GM18499 (cell line): ENCODE results near the gene PRR12.

Source experiments
- ATAC-seq: cut with Tn5 transposase; IDR thresholded peaks from one replicate; pipeline ENCODE4 v1.9.1; 2021; ENCODE audit warnings: moderate number of reproducible peaks; ENCODE audit not compliant: insufficient read depth, unreplicated experiment

Gene PRR12, protein sequence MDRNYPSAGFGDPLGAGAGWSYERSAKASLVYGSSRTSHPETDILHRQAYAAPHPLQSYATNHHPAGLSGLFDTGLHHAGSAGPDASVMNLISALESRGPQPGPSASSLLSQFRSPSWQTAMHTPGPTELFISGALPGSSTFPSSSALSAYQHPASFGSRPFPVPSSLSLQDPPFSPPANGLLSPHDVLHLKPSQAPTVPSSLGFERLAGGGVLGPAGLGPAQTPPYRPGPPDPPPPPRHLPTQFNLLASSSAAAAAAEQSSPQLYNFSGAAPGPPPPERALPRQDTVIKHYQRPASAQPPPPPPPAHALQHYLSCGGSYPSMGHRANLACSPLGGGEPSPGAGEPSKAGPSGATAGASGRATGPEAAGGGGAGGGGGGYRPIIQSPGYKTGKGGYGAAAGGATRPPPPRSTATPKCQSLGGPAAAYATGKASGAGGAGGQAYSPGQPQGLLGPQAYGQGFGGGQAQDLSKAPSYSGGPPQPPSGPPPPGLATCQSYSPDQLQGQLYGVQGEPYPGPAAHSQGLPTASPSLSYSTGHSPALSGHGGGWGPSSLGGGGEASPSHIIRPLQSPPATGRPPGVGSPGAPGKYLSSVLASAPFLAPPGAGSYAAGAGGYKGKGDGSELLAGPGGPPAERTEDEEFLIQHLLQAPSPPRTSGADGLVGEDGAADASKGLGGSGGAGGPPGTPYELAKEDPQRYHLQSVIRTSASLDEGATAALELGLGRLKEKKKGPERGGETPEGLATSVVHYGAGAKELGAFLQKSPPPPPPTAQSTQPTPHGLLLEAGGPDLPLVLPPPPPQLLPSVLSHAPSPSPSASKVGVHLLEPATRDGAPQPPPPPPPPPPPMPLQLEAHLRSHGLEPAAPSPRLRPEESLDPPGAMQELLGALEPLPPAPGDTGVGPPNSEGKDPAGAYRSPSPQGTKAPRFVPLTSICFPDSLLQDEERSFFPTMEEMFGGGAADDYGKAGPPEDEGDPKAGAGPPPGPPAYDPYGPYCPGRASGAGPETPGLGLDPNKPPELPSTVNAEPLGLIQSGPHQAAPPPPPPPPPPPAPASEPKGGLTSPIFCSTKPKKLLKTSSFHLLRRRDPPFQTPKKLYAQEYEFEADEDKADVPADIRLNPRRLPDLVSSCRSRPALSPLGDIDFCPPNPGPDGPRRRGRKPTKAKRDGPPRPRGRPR (N-terminal part only)

DNA sequence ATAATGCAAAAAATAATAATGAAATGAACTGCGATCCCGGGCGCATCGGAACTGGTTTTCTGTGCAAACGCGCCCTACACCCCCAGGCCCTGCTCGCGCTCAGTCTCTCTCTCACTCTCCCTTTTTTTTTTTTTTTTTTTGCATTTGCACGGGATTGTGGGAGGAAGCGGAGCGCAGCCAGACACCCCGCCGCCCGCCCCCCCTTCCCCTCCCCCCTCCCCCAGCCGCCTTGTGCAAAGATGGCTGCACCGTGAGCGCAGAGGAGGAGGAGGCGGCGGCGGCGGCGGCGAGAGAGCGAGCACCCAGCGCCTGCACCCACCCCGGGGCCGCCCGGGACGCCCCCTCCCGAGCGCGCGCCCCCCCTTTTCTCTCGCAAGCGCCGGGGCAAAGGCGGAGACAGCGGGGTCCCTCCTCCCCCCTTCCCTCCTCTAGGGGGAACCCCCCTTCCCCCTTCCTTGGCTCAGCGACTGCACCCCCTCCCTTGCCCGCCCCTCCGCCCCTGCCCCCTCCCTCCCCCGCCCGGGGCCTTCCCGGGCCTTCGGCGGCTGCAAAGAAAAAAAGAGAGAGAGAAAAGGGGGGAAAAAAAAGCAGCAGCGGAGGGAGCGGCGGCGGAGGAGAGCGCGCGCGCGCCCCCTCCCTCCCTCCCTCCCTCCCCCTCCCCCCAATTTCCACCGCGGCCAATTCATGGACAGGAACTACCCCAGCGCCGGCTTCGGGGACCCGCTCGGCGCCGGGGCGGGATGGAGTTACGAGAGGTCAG, at the start of gene PRR12:
TSS of gene PRR12 (plus strand) at position 212 of the 760 bp plus-strand sequence. CDS start at position 685, 473 bp downstream.
- ATAC-seq: no peak

- ATAC-seq: no peak
These were observed 49.1 kb upstream of the PRR12 start for GRCh38 chr19:49541914-49542313.

DNA sequence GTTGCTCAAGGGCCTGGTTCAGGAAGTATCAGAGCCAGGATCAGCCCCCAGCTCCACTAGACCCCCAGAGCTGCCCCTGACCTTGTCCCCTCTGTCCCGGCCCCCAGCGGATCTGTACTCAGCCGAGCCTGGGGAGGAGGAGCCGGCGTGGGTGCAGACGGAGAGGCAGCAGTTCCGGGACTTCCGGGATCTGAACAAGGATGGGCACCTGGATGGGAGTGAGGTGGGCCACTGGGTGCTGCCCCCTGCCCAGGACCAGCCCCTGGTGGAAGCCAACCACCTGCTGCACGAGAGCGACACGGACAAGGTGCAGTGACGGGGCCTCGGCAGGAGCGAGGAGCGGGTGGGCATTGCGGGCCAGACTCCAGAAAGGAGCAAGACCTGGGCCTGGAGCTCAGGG, 48.5 kb upstream of the PRR12 start:
- no peak for ATAC-seq

DNA sequence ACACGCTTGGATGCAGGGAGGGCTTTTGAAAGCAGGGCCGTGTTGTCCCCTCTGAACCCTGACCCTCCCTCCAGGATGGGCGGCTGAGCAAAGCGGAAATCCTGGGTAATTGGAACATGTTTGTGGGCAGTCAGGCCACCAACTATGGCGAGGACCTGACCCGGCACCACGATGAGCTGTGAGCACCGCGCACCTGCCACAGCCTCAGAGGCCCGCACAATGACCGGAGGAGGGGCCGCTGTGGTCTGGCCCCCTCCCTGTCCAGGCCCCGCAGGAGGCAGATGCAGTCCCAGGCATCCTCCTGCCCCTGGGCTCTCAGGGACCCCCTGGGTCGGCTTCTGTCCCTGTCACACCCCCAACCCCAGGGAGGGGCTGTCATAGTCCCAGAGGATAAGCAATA, 48.0 kb upstream of the PRR12 start:
- ATAC-seq: no peak

GRCh38 chr19:49544154-49544553, 46.8 kb upstream of the PRR12 start:
- ATAC-seq: no peak

- no peak for ATAC-seq
These were observed 44.0 kb upstream of the PRR12 start for GRCh38 chr19:49546825-49547565.

- no peak for ATAC-seq
These were observed 41.9 kb upstream of the PRR12 start for GRCh38 chr19:49549045-49549444.

DNA sequence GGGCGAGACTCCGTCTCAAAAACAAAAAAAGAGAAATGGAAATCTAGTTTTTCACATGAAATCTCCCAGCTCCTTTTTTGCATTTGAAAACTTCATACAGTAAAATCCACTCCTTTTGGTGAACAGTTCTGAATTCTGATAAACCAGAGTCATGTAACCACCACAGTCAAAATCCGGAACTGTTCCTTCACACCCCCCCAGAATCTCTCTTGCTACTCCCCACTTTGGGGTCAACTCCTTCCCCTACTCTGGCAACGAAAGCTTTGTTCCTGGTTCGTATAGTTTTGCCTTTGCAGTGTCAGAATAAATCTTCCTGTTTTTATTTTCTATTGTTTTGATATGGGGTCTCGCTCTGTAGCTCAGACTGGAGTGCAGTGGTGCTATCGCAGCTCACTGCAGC, 39.5 kb upstream of the PRR12 start:
- ATAC-seq: no peak

GRCh38 chr19:49552749-49553148, 38.2 kb upstream of the PRR12 start:
- no peak for ATAC-seq

DNA sequence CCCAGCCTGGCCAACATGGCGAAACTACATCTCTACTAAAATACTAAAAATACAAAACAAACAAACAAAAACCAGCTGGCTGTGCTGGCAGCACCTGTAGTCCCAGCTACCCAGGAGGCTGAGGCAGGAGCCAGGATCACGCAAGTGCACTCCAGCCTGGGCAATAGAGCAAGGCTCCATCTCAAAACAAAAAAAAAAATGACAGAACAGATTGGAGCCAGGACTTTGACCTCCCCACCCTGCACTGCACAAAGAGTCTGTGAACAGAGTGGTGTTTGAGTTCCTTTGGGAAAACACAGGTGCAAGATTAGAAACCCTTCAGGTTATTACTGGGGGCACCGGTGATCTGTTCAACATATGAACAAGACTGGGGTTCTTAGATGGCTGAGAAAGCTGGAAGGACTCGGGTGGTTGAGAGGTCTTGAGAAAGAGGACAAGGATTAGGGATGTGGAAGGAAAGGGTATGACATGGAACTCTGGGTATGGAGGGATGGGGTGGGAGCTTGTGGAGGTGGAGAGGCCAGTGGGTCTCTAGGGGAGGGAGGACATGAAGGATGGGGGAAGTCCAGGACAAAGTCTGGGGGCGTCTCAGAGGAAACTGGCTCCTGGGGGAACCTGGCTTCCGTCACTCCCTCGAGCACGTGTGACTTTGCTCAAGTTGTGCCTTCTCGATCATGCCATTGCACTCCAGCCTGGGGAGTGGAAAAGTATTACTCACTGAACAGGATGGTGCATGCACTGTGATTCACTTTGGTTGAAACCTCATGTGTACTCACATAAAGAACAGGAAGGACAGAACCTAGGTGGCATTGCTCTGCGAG, 37.3 kb upstream of the PRR12 start:
- no peak for ATAC-seq

GRCh38 chr19:49554701-49555181, 36.2 kb upstream of the PRR12 start:
- ATAC-seq: no peak

DNA sequence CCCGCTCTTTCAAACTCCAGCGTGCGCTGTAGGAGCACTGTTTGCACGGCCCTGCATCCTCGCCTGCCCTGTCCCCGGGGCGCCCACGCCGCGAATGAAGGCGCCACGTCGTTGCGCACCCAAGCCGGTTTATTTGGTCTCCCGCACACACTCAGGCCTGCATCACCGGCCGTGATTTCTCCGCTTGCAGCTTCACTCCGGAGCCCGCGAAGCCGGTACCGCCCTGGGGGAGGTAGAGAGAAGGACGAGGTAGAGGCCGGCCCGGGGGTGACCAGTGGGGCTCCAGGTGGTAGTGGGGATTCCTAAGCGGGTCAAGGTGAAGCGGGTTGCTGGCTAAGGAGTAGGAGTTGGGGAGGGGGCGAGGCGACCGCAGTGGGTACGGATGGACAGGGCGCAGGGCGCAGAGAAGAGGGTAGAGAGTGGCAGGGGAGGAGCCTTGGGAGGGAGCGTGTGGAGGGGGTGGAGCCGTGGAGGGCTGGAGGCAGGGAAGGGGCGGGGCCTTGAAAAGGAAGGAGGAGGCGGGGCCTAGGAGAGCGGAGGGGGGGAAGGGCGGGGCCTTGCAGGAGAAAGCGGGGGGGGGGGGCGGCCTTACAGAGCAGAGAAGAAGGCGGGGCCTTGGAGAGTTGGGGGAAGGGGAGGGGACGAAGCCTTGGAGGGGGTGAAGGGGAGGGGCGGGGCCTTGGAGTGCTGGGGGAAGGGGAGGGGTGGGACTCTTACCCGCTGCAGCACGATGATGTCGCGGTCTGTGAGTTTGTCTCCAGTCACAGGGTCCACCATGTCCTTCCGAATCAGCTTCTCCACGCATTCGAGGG, 35.2 kb upstream of the PRR12 start:
- ATAC-seq: no peak

DNA sequence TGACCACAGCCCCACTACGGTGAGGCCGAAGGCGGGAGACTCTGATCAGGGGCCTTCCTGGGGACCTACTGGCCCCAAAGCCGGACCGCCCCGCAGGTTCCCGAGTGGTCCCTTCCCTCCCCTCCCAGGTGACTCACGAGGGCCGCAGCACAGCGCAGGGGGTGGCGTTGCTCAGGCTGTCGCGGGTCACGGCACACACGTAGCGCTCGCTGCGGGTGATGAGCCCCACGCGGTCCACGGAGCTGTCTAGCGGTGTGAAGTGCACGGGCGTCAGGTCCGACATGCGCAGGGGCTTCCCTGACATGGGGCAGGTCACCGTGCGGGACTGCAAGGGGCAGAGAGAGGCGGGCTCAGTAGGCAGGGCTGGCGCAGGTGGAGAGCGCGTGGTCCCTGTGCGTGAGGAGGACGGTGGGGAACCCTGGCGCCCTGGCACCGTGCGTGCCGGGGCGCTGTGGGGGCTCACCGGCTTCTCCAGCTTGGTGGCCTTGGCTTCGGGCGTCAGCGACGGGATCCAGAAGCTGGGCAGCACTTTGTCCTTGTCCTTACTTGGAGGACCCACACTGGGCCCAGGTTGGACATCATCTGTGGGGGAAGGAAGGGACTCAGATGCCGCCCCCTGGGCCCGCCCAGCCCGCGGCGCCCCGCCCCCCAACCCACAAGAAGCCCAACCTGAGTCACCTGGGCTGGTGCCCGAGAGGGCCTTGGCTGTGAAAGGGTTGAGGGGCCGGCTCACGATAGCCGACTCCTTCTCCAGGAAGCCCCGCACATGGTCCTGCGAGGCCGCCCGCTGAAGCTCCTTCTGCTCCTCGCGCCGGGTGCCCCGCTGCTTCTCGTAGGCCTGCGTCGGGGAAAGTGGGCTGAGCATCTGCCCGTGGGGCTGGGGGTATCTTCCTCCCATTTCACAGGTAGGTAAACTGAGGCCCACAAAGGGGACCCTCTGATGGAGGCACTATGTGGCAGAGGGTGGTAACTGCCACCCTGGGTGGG, 34.3 kb upstream of the PRR12 start:
- ATAC-seq: no peak

DNA sequence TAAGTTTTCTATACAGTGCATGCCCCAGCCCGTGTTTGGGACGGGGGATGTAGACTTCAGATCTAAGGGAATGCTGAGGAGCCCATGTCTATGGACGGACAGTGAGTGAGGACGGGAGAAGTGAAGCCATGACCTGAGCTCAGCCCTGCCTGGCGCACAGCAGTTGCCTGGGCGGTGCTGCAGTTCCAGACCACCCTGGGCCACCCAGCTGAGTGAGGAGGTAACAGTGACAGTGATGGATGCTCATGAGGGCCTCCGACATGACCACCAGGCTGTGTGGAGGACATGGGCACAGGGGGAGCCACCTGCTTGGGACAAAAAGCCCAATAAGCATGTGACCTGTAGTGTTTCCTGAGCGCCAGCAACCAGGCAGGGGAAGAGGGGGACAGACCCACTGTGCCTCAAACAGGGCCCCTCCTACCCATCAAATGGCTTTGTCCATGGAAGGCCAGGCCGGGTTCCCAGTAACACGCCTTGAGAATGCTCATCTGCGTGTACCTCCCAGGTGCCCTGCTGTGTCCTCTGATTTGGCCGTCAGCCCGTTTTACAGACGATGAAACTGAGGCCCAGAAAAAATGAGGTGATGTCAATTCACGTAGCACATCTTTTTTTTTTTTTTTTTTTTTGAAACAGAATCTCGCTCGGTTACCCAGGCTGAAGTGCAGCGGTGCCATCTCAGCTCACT, 33.2 kb upstream of the PRR12 start:
- no peak for ATAC-seq

DNA sequence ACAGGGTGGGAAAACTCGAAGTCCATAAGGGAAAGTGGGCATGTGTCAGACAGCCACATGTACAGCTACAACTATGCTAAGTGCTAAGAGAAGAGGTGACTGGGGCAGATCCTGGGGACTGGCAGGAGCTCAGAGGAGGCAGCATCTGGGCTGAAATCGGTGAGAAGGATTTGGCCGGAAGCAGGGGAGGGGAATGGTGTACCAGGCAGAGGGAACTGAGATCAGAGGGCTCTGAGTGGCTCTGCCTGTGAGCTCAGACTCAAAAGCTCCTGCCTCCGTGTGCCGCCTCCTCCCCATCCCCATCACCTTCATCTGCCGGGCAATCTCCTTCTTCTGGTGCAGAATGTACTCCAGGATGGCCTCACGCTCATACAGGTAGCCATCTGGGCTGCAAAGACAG, 32.4 kb upstream of the PRR12 start:
- ATAC-seq: no peak

- ATAC-seq: no peak
These were observed 31.5 kb upstream of the PRR12 start for GRCh38 chr19:49559443-49559842.
